ENCODE measurements around the gene MYOT. TPM values are rescaled to one million over a fixed set of nuclear protein-coding genes. Genes with fewer than 3 reads are reported as not detected.
A peak's percentile ranks its signal among the peaks of the same experiment; 100 is the strongest.

MYOT gene
- total and polyA plus RNA-seq, 8 donors: 0.19 to 1.2 (median 0.43) TPM; not detected in 2

DNA sequence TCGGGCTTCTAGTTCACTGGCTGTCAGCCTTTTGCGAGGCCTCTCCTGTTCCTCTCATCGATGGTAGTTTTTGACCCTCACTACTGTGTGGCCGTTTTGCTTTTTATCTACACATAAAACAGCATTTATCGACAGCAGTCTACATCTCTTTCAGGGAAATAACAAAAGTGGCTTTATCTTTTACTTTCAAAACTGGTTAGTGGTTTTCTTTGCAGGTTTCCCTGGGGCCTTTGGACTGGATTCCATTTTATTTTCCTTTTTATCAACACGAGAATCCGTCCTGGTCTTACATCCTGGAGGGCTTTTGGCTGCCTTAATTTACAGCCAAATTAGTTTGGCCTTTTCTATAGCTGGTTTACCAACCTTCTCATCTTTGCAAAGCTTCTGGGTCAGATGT lies 20.8 kb downstream of the MYOT start:
- Histone ChIP-seq H3K27me3 (no peaks in the 10 kb centered on the region), H3K9me3 (no peaks in the 10 kb centered on the region), H3K4me1 (no peaks in the 10 kb centered on the region), H3K36me3 (no peaks in the 10 kb centered on the region), H3K27ac (peak overlapping the region in 3 of 4 donors; percentile 29 to 82 (median 57)), H3K4me3 (peak overlapping the region in 2 of 4 donors; percentile 43 to 52)
- intact Hi-C loops (cut with DNase I): no loop called here
- TF ChIP-seq, protein P1, sequence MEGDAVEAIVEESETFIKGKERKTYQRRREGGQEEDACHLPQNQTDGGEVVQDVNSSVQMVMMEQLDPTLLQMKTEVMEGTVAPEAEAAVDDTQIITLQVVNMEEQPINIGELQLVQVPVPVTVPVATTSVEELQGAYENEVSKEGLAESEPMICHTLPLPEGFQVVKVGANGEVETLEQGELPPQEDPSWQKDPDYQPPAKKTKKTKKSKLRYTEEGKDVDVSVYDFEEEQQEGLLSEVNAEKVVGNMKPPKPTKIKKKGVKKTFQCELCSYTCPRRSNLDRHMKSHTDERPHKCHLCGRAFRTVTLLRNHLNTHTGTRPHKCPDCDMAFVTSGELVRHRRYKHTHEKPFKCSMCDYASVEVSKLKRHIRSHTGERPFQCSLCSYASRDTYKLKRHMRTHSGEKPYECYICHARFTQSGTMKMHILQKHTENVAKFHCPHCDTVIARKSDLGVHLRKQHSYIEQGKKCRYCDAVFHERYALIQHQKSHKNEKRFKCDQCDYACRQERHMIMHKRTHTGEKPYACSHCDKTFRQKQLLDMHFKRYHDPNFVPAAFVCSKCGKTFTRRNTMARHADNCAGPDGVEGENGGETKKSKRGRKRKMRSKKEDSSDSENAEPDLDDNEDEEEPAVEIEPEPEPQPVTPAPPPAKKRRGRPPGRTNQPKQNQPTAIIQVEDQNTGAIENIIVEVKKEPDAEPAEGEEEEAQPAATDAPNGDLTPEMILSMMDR (IDR thresholded peaks at IDR 0.05): no peak
- 48 to 56% methylated on average over 7 of the region's 7 CpGs for WGBS, 2 donors
- FAIRE-seq (no peak), DNase-seq (no peak), ATAC-seq (peak in 2 of 4 donors; percentile 5 to 7)

DNA sequence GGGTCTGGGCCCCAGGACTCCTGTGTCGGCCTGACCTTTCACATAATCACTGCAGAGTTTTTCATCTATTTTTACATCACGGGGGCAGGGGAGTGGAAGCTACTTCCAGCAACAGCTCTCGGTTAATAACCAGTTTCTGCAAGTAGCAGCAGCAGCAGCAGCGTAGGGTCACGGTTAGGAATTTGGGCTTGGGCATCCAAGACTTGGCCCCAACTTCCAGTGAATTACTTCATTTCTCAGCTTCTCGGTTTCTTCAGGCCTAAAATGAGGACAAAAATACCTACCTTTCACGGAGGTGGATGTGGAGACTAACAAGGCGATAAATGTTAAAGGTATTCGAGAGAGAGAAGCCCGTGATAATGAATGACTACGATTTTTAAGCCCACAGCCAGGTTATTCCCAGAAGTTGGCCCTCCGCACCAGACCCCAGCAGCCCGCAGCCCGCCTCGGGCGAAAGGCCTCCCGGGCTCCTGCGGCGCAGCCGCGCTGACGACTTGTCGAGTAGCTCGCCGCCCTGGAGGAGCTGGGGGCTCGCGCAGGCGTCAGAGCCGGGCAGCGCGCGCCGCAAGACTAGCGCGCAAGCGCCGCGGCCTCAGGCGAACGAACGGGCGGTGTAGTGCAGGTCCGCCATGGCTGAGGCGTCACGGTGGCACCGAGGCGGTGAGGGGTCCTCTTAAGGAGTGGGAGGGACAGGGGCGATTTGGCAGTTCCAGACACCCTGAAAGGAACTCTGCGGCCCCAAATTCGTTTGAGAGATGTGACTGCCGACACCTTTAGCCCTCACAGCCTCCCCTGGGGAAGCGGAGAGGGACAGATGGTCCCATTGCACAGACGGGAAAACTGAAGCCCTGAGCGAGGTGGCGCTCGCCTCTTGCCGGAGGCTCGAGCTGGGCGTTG lies 21.5 kb downstream of the MYOT start, which contains the start of gene PKD2L2:
TSS of gene PKD2L2 (plus strand) at position 595 of the 897 bp plus-strand sequence. CDS start at position 630, 35 bp downstream.
- Histone ChIP-seq H3K36me3 (no peaks in the 10 kb centered on the region), H3K4me1 (no peaks in the 10 kb centered on the region), H3K4me3 (peak within 1 kb of the TSS; percentile 18 to 52 (median 30)), H3K27ac (peak within 1 kb of the TSS; percentile 29 to 82 (median 54)), H3K9me3 (no peaks in the 10 kb centered on the region), H3K27me3 (no peaks in the 10 kb centered on the region)
- intact Hi-C loops (cut with DNase I): no loop called here
- 16 to 23% methylated on average over 59 of the region's 59 CpGs for WGBS, 2 donors
- DNase-seq (peak; percentile 68 to 93 (median 78)), ATAC-seq (peak; percentile 97 to 100 (median 98)), FAIRE-seq (no peak)
- TF ChIP-seq, protein P1 (IDR thresholded peaks at IDR 0.05): no peak

DNA sequence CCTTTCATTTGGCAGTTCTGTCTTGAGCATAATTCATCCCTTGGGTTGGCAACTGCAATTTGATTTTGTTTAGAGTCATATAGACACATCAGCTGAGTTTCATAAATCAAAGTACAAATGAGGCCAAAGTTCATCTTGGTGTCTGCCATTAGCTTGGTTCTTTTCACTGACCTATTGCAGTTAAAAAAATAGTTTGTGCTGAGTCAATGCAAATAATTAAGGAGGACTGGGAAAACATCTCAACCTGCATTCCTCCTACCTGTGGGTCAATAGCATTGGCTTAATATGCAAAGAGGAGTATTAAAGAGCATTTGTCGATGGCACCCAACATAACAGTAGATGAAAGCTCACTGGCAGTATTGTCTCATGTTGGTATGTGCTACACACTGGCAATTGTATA lies 23.2 kb downstream of the MYOT start:
- Histone ChIP-seq H3K4me3 (no peak overlapping the region), H3K27ac (no peak overlapping the region), H3K27me3 (no peaks in the 10 kb centered on the region), H3K4me1 (no peaks in the 10 kb centered on the region), H3K9me3 (no peaks in the 10 kb centered on the region), H3K36me3 (no peaks in the 10 kb centered on the region)
- DNase-seq (no peak), ATAC-seq (no peak), FAIRE-seq (no peak)
- 56 to 60% methylated on average over 1 of the region's 1 CpG for WGBS, 2 donors
- intact Hi-C loops (cut with DNase I): no loop called here
- TF ChIP-seq, protein P1 (IDR thresholded peaks at IDR 0.05): no peak

DNA sequence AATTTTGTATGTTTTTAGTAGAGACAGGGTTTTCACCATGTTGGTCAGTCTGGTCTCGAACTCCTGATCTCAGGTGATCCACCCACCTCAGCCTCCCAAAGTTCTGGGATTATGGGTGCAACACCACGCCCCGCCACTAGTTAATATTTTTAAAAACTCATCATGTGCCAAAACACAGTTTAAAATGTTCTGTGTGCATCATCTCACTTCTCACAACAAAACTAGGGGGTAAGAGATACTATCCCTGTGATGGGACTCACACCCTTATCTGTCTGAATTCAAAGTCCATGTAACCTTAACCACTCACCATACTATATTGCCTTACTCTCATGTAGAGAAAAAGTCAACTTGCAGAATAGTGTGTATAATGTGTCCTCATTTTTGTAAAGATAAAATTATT lies 24.2 kb downstream of the MYOT start:
- FAIRE-seq (no peak), ATAC-seq (no peak), DNase-seq (no peak)
- Histone ChIP-seq H3K27me3 (no peaks in the 10 kb centered on the region), H3K4me1 (no peaks in the 10 kb centered on the region), H3K36me3 (no peaks in the 10 kb centered on the region), H3K4me3 (no peak overlapping the region), H3K27ac (no peak overlapping the region), H3K9me3 (no peaks in the 10 kb centered on the region)
- TF ChIP-seq, protein P1 (IDR thresholded peaks at IDR 0.05): no peak
- intact Hi-C loops (cut with DNase I): no loop called here
- WGBS, 2 donors: 85 to 94% methylated on average over 3 of the region's 3 CpGs

DNA sequence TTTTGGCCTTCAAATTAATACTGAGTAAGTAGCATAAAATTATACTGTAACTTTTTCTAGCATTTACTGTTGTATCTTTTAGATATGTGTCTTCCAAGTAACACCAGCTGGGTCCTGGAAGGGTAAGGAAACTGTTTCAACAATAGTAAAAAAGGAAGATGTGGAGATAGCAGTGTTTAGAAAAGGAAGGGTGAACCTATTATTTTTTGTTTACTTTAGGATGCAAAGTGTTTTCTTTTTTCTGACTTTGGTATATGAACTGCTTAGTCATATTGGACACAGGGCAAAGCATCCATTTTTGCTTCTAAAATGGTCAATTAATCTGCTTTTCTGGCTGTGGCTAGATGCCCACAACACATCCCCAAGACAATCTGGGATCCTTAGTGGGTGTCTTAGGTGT lies 26.9 kb downstream of the MYOT start:
- DNase-seq (no peak), FAIRE-seq (no peak), ATAC-seq (no peak)
- intact Hi-C loops (cut with DNase I): no loop called here
- no peaks in the 10 kb centered on the region for H3K36me3 ChIP-seq
- no peaks in the 10 kb centered on the region for H3K4me1 ChIP-seq
- TF ChIP-seq, protein P1 (IDR thresholded peaks at IDR 0.05): no peak
- no peaks in the 10 kb centered on the region for H3K9me3 ChIP-seq
- no peak overlapping the region for H3K27ac ChIP-seq
- H3K4me3 ChIP-seq: no peak overlapping the region
- no peaks in the 10 kb centered on the region for H3K27me3 ChIP-seq

Data from pancreas (tissue), 10 donors.